Measurements from ENCODE around the gene MMP3.

The MMP3 gene

GRCh38 chr11:102864724-102865123 is 21.3 kb upstream of the MMP3 start:
- H3K9ac ChIP-seq (ENCODE audit: low read length) = no peak overlapping the region
- no peaks in the 10 kb centered on the region for H3K27me3 ChIP-seq (ENCODE audit: insufficient read depth, low read length)
- no peaks in the 10 kb centered on the region for H3K9me3 ChIP-seq (ENCODE audit: low read length)
- no peaks in the 10 kb centered on the region for H3F3A ChIP-seq (ENCODE audit: insufficient read depth, low read length)
- no peak overlapping the region for H2AFZ ChIP-seq (ENCODE audit: low read length)
- TF ChIP-seq, protein P1, sequence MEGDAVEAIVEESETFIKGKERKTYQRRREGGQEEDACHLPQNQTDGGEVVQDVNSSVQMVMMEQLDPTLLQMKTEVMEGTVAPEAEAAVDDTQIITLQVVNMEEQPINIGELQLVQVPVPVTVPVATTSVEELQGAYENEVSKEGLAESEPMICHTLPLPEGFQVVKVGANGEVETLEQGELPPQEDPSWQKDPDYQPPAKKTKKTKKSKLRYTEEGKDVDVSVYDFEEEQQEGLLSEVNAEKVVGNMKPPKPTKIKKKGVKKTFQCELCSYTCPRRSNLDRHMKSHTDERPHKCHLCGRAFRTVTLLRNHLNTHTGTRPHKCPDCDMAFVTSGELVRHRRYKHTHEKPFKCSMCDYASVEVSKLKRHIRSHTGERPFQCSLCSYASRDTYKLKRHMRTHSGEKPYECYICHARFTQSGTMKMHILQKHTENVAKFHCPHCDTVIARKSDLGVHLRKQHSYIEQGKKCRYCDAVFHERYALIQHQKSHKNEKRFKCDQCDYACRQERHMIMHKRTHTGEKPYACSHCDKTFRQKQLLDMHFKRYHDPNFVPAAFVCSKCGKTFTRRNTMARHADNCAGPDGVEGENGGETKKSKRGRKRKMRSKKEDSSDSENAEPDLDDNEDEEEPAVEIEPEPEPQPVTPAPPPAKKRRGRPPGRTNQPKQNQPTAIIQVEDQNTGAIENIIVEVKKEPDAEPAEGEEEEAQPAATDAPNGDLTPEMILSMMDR (IDR thresholded peaks at IDR 0.05; ENCODE audit: low read length) = no peak
- TF ChIP-seq EZH2 (IDR thresholded peaks at IDR 0.05; ENCODE audit: borderline replicate concordance, low read length) = no peak
- H3K4me3 ChIP-seq (ENCODE audit: low read depth, low read length, poor library complexity, severe bottlenecking) = no peak overlapping the region
- no peaks in the 10 kb centered on the region for H3K79me2 ChIP-seq (ENCODE audit: insufficient read depth, low read length)
- H3K4me1 ChIP-seq (ENCODE audit: insufficient read depth, low read length, severe bottlenecking) = no peaks in the 10 kb centered on the region
- H3K4me2 ChIP-seq (ENCODE audit: low read length) = no peak overlapping the region
- no peaks in the 10 kb centered on the region for H4K20me1 ChIP-seq (ENCODE audit: insufficient read depth, low read length)
- no peaks in the 10 kb centered on the region for H3K9me2 ChIP-seq (ENCODE audit: low read depth, low read length)
- H3K27ac ChIP-seq (ENCODE audit: low read depth, low read length, poor library complexity, severe bottlenecking) = no peak overlapping the region
- no peaks in the 10 kb centered on the region for H3K36me3 ChIP-seq (ENCODE audit: insufficient read depth, low read length)

DNA sequence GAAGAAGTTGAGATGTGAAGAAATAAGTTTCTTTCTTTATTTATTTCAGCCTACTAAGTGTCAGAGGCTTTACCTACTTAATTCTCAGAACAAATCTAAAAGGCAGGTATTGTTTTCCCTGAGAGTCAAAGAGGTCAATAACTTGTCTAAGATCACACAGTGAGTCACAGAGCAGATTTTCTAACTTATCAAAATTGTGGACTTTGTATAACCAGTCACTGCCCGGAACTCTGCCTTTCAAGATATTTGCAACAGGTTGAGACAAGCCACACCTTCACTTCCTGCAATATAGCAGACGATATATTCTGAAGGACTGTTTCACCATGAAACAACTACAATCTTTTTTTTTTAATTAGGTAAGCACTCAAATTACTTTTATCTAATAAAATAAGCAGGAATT is 10.5 kb upstream of the MMP3 start:
- Histone ChIP-seq H4K20me1 (ENCODE audit: insufficient read depth, low read length) (no peaks in the 10 kb centered on the region), H3K36me3 (ENCODE audit: insufficient read depth, low read length) (no peaks in the 10 kb centered on the region), H3K79me2 (ENCODE audit: insufficient read depth, low read length) (no peaks in the 10 kb centered on the region), H3K27ac (ENCODE audit: low read depth, low read length, poor library complexity, severe bottlenecking) (no peak overlapping the region), H3K4me3 (ENCODE audit: low read depth, low read length, poor library complexity, severe bottlenecking) (no peak overlapping the region), H3F3A (ENCODE audit: insufficient read depth, low read length) (no peaks in the 10 kb centered on the region), H2AFZ (ENCODE audit: low read length) (no peak overlapping the region), H3K9ac (ENCODE audit: low read length) (no peak overlapping the region), H3K9me2 (ENCODE audit: low read depth, low read length) (no peaks in the 10 kb centered on the region), H3K27me3 (ENCODE audit: insufficient read depth, low read length) (no peaks in the 10 kb centered on the region), H3K9me3 (ENCODE audit: low read length) (no peaks in the 10 kb centered on the region), H3K4me2 (ENCODE audit: low read length) (no peak overlapping the region), H3K4me1 (ENCODE audit: insufficient read depth, low read length, severe bottlenecking) (no peaks in the 10 kb centered on the region)
- TF ChIP-seq, protein P1 (IDR thresholded peaks at IDR 0.05; ENCODE audit: low read length) = no peak
- no peak for TF ChIP-seq EZH2 (IDR thresholded peaks at IDR 0.05; ENCODE audit: borderline replicate concordance, low read length)

DNA sequence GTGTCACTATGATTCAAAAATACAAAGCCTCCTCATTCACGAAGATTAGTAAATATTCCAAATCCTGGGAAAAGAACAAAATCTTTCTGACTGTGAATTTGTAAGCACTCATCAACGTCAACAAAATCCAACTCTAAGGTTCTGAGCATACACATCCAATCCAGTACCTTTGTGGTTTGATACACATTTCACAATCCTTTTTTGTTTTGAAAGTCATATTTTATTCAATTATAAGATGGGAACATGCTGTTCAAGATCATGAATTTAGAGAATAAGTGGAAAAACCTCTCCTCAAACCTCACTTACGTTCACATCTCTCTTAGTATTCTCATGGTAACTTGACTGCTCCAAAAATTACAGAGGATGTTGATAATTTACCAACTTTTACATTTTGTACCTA is 9.6 kb upstream of the MMP3 start:
- Histone ChIP-seq H4K20me1 (ENCODE audit: insufficient read depth, low read length) (no peaks in the 10 kb centered on the region), H3K9me3 (ENCODE audit: low read length) (no peaks in the 10 kb centered on the region), H3K9me2 (ENCODE audit: low read depth, low read length) (no peaks in the 10 kb centered on the region), H3K4me2 (ENCODE audit: low read length) (no peak overlapping the region), H3K4me3 (ENCODE audit: low read depth, low read length, poor library complexity, severe bottlenecking) (no peak overlapping the region), H3K4me1 (ENCODE audit: insufficient read depth, low read length, severe bottlenecking) (no peaks in the 10 kb centered on the region), H2AFZ (ENCODE audit: low read length) (no peak overlapping the region), H3K27ac (ENCODE audit: low read depth, low read length, poor library complexity, severe bottlenecking) (no peak overlapping the region), H3K27me3 (ENCODE audit: insufficient read depth, low read length) (no peaks in the 10 kb centered on the region), H3F3A (ENCODE audit: insufficient read depth, low read length) (no peaks in the 10 kb centered on the region), H3K36me3 (ENCODE audit: insufficient read depth, low read length) (no peaks in the 10 kb centered on the region), H3K9ac (ENCODE audit: low read length) (no peak overlapping the region), H3K79me2 (ENCODE audit: insufficient read depth, low read length) (no peaks in the 10 kb centered on the region)
- TF ChIP-seq EZH2 (IDR thresholded peaks at IDR 0.05; ENCODE audit: borderline replicate concordance, low read length) = no peak
- TF ChIP-seq, protein P1 (IDR thresholded peaks at IDR 0.05; ENCODE audit: low read length) = no peak
